Right atrium auricular region (tissue), 2 donors: ENCODE measurements around the gene USP28. TPM values are rescaled to one million over a fixed set of nuclear protein-coding genes. Genes with fewer than 3 reads are reported as not detected.
"Not testable (repeated sequence)": the region's sequence is repeated elsewhere in the genome, so short reads cannot be mapped to it uniquely, and the experiment has no call there.

Source experiments
- DNase-seq: peaks from one replicate; pipeline ENCODE4 v3.0.0-alpha.2; 2019; ENCODE audit warnings: low spot score
- H3K27ac ChIP-seq, 2 donors: fragments of 200-600 bp; sonication (generic); 1 replicate in 1 of 2; 2 replicates in 1 of 2; pipeline ENCODE4 v1.5.1; 2016 to 2019
- H3K27me3 ChIP-seq, 2 donors: fragments of 200-600 bp; sonication (generic); one replicate each; pipeline versions ENCODE4 v1.5.1 to v1.6.0; 2017 to 2019
- H3K36me3 ChIP-seq: fragments of 200-600 bp; sonication (generic); one replicate; pipeline ENCODE4 v1.5.1; 2016
- H3K4me1 ChIP-seq, 2 donors: fragments of 200-600 bp; sonication (generic); one replicate each; pipeline versions ENCODE4 v1.5.1 to v1.6.0; 2017 to 2019
- H3K4me3 ChIP-seq, 2 donors: fragments of 200-600 bp; sonication (generic); 1 replicate in 1 of 2; 2 replicates in 1 of 2; pipeline ENCODE4 v1.5.1; 2017 to 2019; ENCODE audit warnings: mild to moderate bottlenecking in 1 of 2, moderate library complexity in 1 of 2
- H3K9me3 ChIP-seq, 2 donors: fragments of 200-600 bp; sonication (generic); one replicate each; pipeline ENCODE4 v1.5.1; 2019
- CTCF ChIP-seq, 2 donors: fragments of 200-600 bp; sonication (generic); IDR thresholded peaks; one replicate each; pipeline ENCODE4 v1.5.1; 2019; ENCODE audit warnings: antibody characterized with exemption in 2 of 2
- total RNA-seq, 2 donors: library from RNA; depleted of rRNA; stranded (reverse); fragments of >200 nt; gene quantifications; one replicate each; pipeline ENCODE4 v1.1.0, GENCODE V29; 2016

USP28 gene
- total RNA-seq, result 100 to 1,000 TPM; 116 to 135 TPM

GRCh38 chr11:113875234-113876073 is at the start of gene USP28:
Gene USP28, minus strand, starts transcription at chr11:113875572. Its CDS starts 71 bp downstream, at chr11:113875501.
- Histone ChIP-seq H3K36me3 (no peaks in the 10 kb centered on the region), H3K27ac (peak within 1 kb of the TSS; percentile 94 to 97), H3K4me1 (peaks cover 0 to 28% of the 10 kb centered on the region in 2 donors), H3K27me3 (no peaks in the 10 kb centered on the region), H3K4me3 (peak within 1 kb of the TSS; percentile 79 to 95), H3K9me3 (no peaks in the 10 kb centered on the region)
- peak; percentile 98 for DNase-seq
- no peak for TF ChIP-seq CTCF (IDR thresholded peaks at IDR 0.05)

DNA sequence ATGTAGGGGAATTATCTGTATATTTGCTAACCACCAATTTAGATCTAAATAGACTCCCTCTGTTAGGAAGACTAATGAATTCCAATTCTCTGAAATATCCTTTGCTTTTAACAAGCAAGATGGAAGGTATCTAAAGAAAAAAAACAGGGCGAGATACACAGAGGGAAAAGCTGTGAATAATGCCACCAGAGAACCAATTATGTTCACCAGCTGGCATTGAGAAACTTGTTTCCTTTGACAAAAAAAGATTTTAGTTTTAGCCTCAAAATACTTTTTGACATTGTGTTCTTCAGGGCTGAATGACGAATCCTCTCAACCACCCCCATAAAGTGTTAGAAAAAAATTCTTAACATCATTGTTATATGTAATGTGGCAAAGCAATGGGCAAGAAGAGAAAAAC is 48.2 kb upstream of the USP28 start:
- H3K36me3 ChIP-seq, result no peaks in the 10 kb centered on the region
- H3K9me3 ChIP-seq, result no peaks in the 10 kb centered on the region
- no peak for DNase-seq
- no peaks in the 10 kb centered on the region for H3K4me1 ChIP-seq
- H3K27me3 ChIP-seq, result no peaks in the 10 kb centered on the region
- no peak overlapping the region for H3K4me3 ChIP-seq
- H3K27ac ChIP-seq, result no peak overlapping the region
- no peak for TF ChIP-seq CTCF (IDR thresholded peaks at IDR 0.05)

- DNase-seq, H3K4me1 ChIP-seq, H3K36me3 ChIP-seq, H3K27ac ChIP-seq, H3K27me3 ChIP-seq, H3K9me3 ChIP-seq, H3K4me3 ChIP-seq: not testable (repeated sequence)
Observed at GRCh38 chr11:113911491-113911890, 36.1 kb upstream of the USP28 start.

- H3K4me1 ChIP-seq, result no peaks in the 10 kb centered on the region
- no peak for TF ChIP-seq CTCF (IDR thresholded peaks at IDR 0.05)
- H3K36me3 ChIP-seq, result no peaks in the 10 kb centered on the region
- no peak overlapping the region for H3K4me3 ChIP-seq
- H3K27me3 ChIP-seq, result no peaks in the 10 kb centered on the region
- H3K27ac ChIP-seq, result no peak overlapping the region
- no peak for DNase-seq
- H3K9me3 ChIP-seq, result no peaks in the 10 kb centered on the region
Observed at GRCh38 chr11:113908098-113908497, 32.7 kb upstream of the USP28 start.

- Histone ChIP-seq H3K36me3 (no peaks in the 10 kb centered on the region), H3K9me3 (no peaks in the 10 kb centered on the region), H3K27me3 (no peaks in the 10 kb centered on the region), H3K4me3 (no peak overlapping the region), H3K4me1 (no peaks in the 10 kb centered on the region), H3K27ac (no peak overlapping the region)
- no peak for DNase-seq
- no peak for TF ChIP-seq CTCF (IDR thresholded peaks at IDR 0.05)
Observed at GRCh38 chr11:113907681-113908080, 32.3 kb upstream of the USP28 start.

DNA sequence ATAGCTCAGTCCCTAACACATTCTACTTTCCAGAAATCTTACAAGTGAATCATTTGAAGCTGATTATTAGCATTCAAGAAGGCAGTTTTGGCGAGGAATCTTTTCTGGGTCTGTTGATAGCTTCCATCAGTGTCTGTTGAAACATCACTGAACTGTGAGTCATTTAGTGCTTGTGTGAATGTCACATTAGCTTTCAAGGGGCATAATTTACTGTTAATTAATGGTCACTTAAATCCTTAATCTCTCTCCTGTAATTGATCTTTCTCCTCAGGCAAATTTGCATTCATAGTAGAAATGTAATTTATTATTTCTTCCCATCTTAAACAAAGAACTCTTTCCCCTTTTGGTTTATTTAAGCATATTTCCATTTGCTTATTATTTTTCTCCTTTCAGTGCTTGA is 31.8 kb upstream of the USP28 start:
- no peak for TF ChIP-seq CTCF (IDR thresholded peaks at IDR 0.05)
- no peak for DNase-seq
- no peak overlapping the region for H3K4me3 ChIP-seq

More for the DNA sequence above, 31.8 kb upstream of the USP28 start:
- Histone ChIP-seq H3K27ac (no peak overlapping the region), H3K4me1 (no peaks in the 10 kb centered on the region), H3K27me3 (no peaks in the 10 kb centered on the region), H3K9me3 (no peaks in the 10 kb centered on the region), H3K36me3 (no peaks in the 10 kb centered on the region)
